A549 (cell line): ENCODE data around the gene PTPRF. TPM values are rescaled to one million over a fixed set of nuclear protein-coding genes. Genes with fewer than 3 reads are reported as not detected.

Source experiments
- ATAC-seq, 2 experiments: fragments of 200-7000 bp in 1 of 2; fragments of >200 bp in 1 of 2; cut with Nextera tagmentation in 1 of 2; cut with Tn5 transposase in 1 of 2; 3 replicates each; pipeline versions ENCODE4 v1.8.0 to v1.9.1; 2018 to 2020; ENCODE audit warnings: mild to moderate bottlenecking in 1 of 2, moderate library complexity in 1 of 2
- CTCF ChIA-PET: fragments of 300-600 bp; sonication (Branson Sonifier 250); formaldehyde crosslinking; extraction: SDS; loops from one replicate; lab custom pipeline; 2021; ENCODE audit warnings: antibody characterized with exemption, inconsistent platforms; lab: Yijun Ruan, JAX
- POLR2A ChIA-PET: fragments of 350-600 bp; formaldehyde crosslinking; extraction: SDS; loops from one replicate; lab custom pipeline; 2021; ENCODE audit warnings: antibody characterized with exemption, inconsistent platforms; lab: Yijun Ruan, JAX
- DNase-seq, 2 experiments: peaks; one replicate each; pipeline versions ENCODE4 v3.0.0 to v3.0.0-alpha.2; 2011 to 2016; ENCODE audit warnings: low read depth in 1 of 2, low spot score in 1 of 2
- FAIRE-seq: peaks from 2 replicates; lab custom pipeline; 2011; peaks lifted over from hg19 to GRCh38; lab: Jason Lieb, UNC
- H3K27ac ChIP-seq, 2 experiments: fragments of >200 bp; sonication (Bioruptor Twin); formaldehyde crosslinking; 3 replicates each; pipeline ENCODE4 v1.5.1; 2016 to 2017
- H3K4me1 ChIP-seq: fragments of >200 bp; sonication (Bioruptor Twin); formaldehyde crosslinking; 3 replicates; pipeline ENCODE4 v1.6.1; 2016
- H3K4me2 ChIP-seq: fragments of >200 bp; sonication (Bioruptor Twin); formaldehyde crosslinking; 3 replicates; pipeline ENCODE4 v1.6.1; 2016
- H3K4me3 ChIP-seq: fragments of >200 bp; sonication (Bioruptor Twin); formaldehyde crosslinking; 3 replicates; pipeline ENCODE4 v1.5.1; 2016
- H3K9me3 ChIP-seq: fragments of >200 bp; sonication (Bioruptor Twin); formaldehyde crosslinking; 3 replicates; pipeline ENCODE4 v1.6.1; 2016
- BHLHE40 ChIP-seq: IDR thresholded peaks from 2 replicates; pipeline ENCODE4 v1.6.1; 2012; ENCODE audit warnings: low read depth, low read length, inconsistent platforms
- CBX2 ChIP-seq: fragments of 200-600 bp; sonication (generic); IDR thresholded peaks from 2 replicates; pipeline ENCODE4 v1.6.1; 2016; ENCODE audit warnings: low read depth, mild to moderate bottlenecking, borderline replicate concordance
- CEBPB ChIP-seq, 2 experiments: fragments of >200 bp in 1 of 2; sonication (Bioruptor Twin) in 1 of 2; formaldehyde crosslinking in 1 of 2; IDR thresholded peaks; 2 replicates each; pipeline ENCODE4 v1.6.1; 2012 to 2016
- CHD4 ChIP-seq: fragments of 200-600 bp; sonication (generic); IDR thresholded peaks from 2 replicates; pipeline ENCODE4 v1.6.1; 2016; ENCODE audit warnings: antibody characterized with exemption, mild to moderate bottlenecking, borderline replicate concordance
- ESRRA ChIP-seq: fragments of 150-350 bp; IDR thresholded peaks from 2 replicates; pipeline ENCODE4 v1.6.1; 2014; ENCODE audit warnings: mild to moderate bottlenecking, low read length, borderline replicate concordance
- FOSB ChIP-seq: fragments of 250-450 bp; sonication (Bioruptor Pico); IDR thresholded peaks from 2 replicates; pipeline ENCODE4 v1.5.0; 2020; ENCODE audit warnings: mild to moderate bottlenecking, moderate library complexity
- FOSL2 ChIP-seq, 2 experiments: fragments of 450-650 bp in 1 of 2; fragments of >200 bp in 1 of 2; sonication (Bioruptor Twin) in 1 of 2; formaldehyde crosslinking; IDR thresholded peaks; 2 replicates each; pipeline versions ENCODE4 v1.5.0 to v1.6.1; 2016 to 2020; ENCODE audit warnings: mild to moderate bottlenecking in 1 of 2, moderate library complexity in 1 of 2
- HEYL ChIP-seq: fragments of 250-450 bp; sonication (Bioruptor Pico); IDR thresholded peaks from 2 replicates; pipeline ENCODE4 v1.8.0; 2021; ENCODE audit warnings: mild to moderate bottlenecking, moderate library complexity
- HOXA7 ChIP-seq: fragments of 250-450 bp; sonication (Bioruptor Pico); IDR thresholded peaks from 2 replicates; pipeline ENCODE4 v1.5.0; 2020; ENCODE audit warnings: mild to moderate bottlenecking, moderate library complexity
- JUNB ChIP-seq: fragments of >200 bp; sonication (Bioruptor Twin); formaldehyde crosslinking; IDR thresholded peaks from 2 replicates; pipeline ENCODE4 v1.6.1; 2016
- MYC ChIP-seq: IDR thresholded peaks from 2 replicates; pipeline ENCODE4 v1.6.1; 2012; ENCODE audit warnings: mild to moderate bottlenecking, inconsistent platforms, low read length, improper control_type of control experiment, borderline replicate concordance
- NR3C1 ChIP-seq: fragments of >200 bp; sonication (Bioruptor Twin); formaldehyde crosslinking; IDR thresholded peaks from 3 replicates; pipeline ENCODE4 v1.6.1; 2017
- RCOR1 ChIP-seq: fragments of 150-350 bp; IDR thresholded peaks from 2 replicates; pipeline ENCODE4 v1.6.1; 2014; ENCODE audit warnings: antibody characterized with exemption, low read length, low read depth
- SMC3 ChIP-seq: fragments of >200 bp; sonication (Bioruptor Twin); formaldehyde crosslinking; IDR thresholded peaks from 3 replicates; pipeline ENCODE4 v1.6.1; 2018; ENCODE audit warnings: inconsistent platforms
- SREBF2 ChIP-seq: fragments of 450-650 bp; IDR thresholded peaks from 2 replicates; pipeline ENCODE4 v1.6.1; 2014; ENCODE audit warnings: mild to moderate bottlenecking, moderate library complexity
- TFCP2L1 ChIP-seq: fragments of 250-450 bp; sonication (Bioruptor Pico); IDR thresholded peaks from 2 replicates; pipeline ENCODE4 v1.5.0; 2021; ENCODE audit warnings: mild to moderate bottlenecking
- ZC3H11A ChIP-seq: fragments of 450-650 bp; IDR thresholded peaks from 2 replicates; pipeline ENCODE4 v1.6.1; 2014; ENCODE audit warnings: antibody characterized with exemption, mild to moderate bottlenecking
- ZFP36 ChIP-seq: fragments of 450-650 bp; IDR thresholded peaks from 2 replicates; pipeline ENCODE4 v1.6.1; 2014; ENCODE audit warnings: borderline replicate concordance; ENCODE audit not compliant: partially characterized antibody
- ZSCAN20 ChIP-seq: fragments of 250-450 bp; sonication (Bioruptor Pico); IDR thresholded peaks from 2 replicates; pipeline ENCODE4 v1.8.0; 2022; ENCODE audit warnings: mild to moderate bottlenecking, moderate library complexity
- WGBS: methylation state at CpG from one replicate; pipeline ENCODE4 v1.1.6; 2017; ENCODE audit errors: missing lambda C conversion rate; 5-methylcytosine and 5-hydroxymethylcytosine counted together
- polyA plus RNA-seq, 4 experiments: library from polyadenylated mRNA; depleted of rRNA in 3 of 4; stranded (reverse); fragments of >200 nt; fragmentation: RNase III in 1 of 4; extraction: RNeasy Plus Mini Kit Qiagen cat#74134 plus additional on column Dnase treatment in 1 of 4; gene quantifications; 2 replicates in 3 of 4; 3 replicates in 1 of 4; pipeline ENCODE4 v1.2.3, GENCODE V29; 2011 to 2017
- TF ChIP-seq, protein P1 (sequence below): fragments of 450-650 bp; IDR thresholded peaks from 2 replicates; pipeline ENCODE4 v1.6.1; 2014; ENCODE audit warnings: antibody characterized with exemption
- TF ChIP-seq, protein P2 (sequence below): fragments of >200 bp; sonication (Bioruptor Twin); formaldehyde crosslinking; IDR thresholded peaks from 2 replicates; pipeline ENCODE4 v1.6.1; 2016
- TF ChIP-seq, protein P3 (sequence below): fragments of 150-350 bp; IDR thresholded peaks from 2 replicates; pipeline ENCODE4 v1.6.1; 2014; ENCODE audit warnings: low read depth, mild to moderate bottlenecking, low read length

PTPRF gene
- polyA plus RNA-seq, 2 of the 4 experiments (the other 2 are of a cell fraction), result 68.5 to 96.5 TPM

DNA sequence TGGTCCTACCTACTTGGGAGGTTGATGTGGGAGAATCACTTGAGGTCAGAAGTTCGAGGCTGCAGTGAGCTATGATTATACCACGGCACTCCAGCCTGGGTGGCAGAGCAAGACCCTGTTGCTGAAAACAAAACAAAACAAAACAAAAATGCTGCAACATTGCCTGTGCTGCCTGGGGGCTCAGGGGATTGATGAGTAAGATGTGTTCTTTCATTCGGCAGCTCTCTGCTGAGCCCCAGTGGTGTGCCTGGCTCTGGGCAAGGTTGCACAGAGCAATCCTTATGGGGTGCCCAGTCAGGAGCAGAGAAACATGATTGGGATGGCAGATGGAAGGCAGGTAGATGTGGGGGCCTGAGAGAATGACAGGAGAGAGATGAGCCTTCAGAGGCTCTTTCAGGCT lies 90.7 kb downstream of the PTPRF start:
- ChIA-PET CTCF (interaction anchor here (1.3 kb wide), 1 partner anchor 16 kb away, joined by 3 read pairs; no protein-coding TSS in a partner anchor), POLR2A (no interaction called here)
- FAIRE-seq (no peak), DNase-seq (no peak), ATAC-seq (no peak)
- Histone ChIP-seq H3K27ac (no peak overlapping the region), H3K4me1 (no peaks in the 10 kb centered on the region), H3K4me3 (no peak overlapping the region), H3K4me2 (no peak overlapping the region), H3K9me3 (no peaks in the 10 kb centered on the region)
- no peak for TF ChIP-seq CBX2
- WGBS, result 97% methylated on average over 3 of the region's 3 CpGs

DNA sequence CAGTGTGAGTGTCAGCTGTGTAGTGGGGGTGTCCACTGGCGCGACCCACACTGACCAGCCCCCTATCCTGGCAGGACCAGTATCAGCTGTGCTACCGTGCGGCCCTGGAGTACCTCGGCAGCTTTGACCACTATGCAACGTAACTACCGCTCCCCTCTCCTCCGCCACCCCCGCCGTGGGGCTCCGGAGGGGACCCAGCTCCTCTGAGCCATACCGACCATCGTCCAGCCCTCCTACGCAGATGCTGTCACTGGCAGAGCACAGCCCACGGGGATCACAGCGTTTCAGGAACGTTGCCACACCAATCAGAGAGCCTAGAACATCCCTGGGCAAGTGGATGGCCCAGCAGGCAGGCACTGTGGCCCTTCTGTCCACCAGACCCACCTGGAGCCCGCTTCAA lies 91.2 kb downstream of the PTPRF start:
- 74% methylated on average over 5 of the region's 18 CpGs for WGBS

DNA sequence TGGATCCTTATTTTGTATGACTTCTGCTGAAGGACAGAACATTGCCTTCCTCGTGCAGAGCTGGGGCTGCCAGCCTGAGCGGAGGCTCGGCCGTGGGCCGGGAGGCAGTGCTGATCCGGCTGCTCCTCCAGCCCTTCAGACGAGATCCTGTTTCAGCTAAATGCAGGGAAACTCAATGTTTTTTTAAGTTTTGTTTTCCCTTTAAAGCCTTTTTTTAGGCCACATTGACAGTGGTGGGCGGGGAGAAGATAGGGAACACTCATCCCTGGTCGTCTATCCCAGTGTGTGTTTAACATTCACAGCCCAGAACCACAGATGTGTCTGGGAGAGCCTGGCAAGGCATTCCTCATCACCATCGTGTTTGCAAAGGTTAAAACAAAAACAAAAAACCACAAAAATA lies 91.8 kb downstream of the PTPRF start:
- ATAC-seq (no peak), FAIRE-seq (no peak), DNase-seq (no peak)
- Histone ChIP-seq H3K27ac (no peak overlapping the region), H3K9me3 (no peaks in the 10 kb centered on the region), H3K4me3 (no peak overlapping the region), H3K4me1 (no peaks in the 10 kb centered on the region), H3K4me2 (no peak overlapping the region)
- ChIA-PET POLR2A (no interaction called here), CTCF (interaction anchor here (1.3 kb wide), 1 partner anchor 15 kb away, joined by 3 read pairs; no protein-coding TSS in a partner anchor)
- TF ChIP-seq SREBF2 (no peak), CEBPB (IDR thresholded peaks at IDR 0.05) (no peak), ZFP36 (no peak), SMC3 (no peak), NR3C1 (no peak), FOSL2 (IDR thresholded peaks at IDR 0.05) (no peak), FOSL2 (CRISPR knock-in tag; IDR thresholded peaks at IDR 0.05) (no peak), FOSB (CRISPR knock-in tag) (no peak), MYC (no peak), HEYL (CRISPR knock-in tag) (no peak), HOXA7 (no peak), TFCP2L1 (CRISPR knock-in tag) (no peak)
- TF ChIP-seq, protein P1, sequence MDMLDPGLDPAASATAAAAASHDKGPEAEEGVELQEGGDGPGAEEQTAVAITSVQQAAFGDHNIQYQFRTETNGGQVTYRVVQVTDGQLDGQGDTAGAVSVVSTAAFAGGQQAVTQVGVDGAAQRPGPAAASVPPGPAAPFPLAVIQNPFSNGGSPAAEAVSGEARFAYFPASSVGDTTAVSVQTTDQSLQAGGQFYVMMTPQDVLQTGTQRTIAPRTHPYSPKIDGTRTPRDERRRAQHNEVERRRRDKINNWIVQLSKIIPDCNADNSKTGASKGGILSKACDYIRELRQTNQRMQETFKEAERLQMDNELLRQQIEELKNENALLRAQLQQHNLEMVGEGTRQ, result no peak
- WGBS, result 87% methylated on average over 10 of the region's 10 CpGs

More for the DNA sequence above, 91.2 kb downstream of the PTPRF start:
- no peak for FAIRE-seq
- Histone ChIP-seq H3K4me3 (no peak overlapping the region), H3K27ac (no peak overlapping the region), H3K4me2 (no peak overlapping the region)
- POLR2A ChIA-PET, result no interaction called here
- no peak; a peak in 1 of 6 replicates for ATAC-seq
- no peak for DNase-seq
- TF ChIP-seq ZSCAN20 (CRISPR knock-in tag) (no peak), CHD4 (no peak), ZC3H11A (no peak), JUNB (no peak), NR3C1 (no peak), HOXA7 (no peak), BHLHE40 (no peak), RCOR1 (no peak), ESRRA (no peak)
- TF ChIP-seq, protein P2, sequence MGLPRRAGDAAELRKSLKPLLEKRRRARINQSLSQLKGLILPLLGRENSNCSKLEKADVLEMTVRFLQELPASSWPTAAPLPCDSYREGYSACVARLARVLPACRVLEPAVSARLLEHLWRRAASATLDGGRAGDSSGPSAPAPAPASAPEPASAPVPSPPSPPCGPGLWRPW, result no peak
- TF ChIP-seq, protein P3, sequence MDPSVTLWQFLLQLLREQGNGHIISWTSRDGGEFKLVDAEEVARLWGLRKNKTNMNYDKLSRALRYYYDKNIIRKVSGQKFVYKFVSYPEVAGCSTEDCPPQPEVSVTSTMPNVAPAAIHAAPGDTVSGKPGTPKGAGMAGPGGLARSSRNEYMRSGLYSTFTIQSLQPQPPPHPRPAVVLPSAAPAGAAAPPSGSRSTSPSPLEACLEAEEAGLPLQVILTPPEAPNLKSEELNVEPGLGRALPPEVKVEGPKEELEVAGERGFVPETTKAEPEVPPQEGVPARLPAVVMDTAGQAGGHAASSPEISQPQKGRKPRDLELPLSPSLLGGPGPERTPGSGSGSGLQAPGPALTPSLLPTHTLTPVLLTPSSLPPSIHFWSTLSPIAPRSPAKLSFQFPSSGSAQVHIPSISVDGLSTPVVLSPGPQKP, result no peak
- TF ChIP-seq, all 56 proteins: peak for 0
- CTCF ChIA-PET, result interaction anchor here (1.3 kb wide), 1 partner anchor 16 kb away, joined by 3 read pairs; no protein-coding TSS in a partner anchor
- H3K4me1 ChIP-seq, result no peaks in the 10 kb centered on the region
- no peaks in the 10 kb centered on the region for H3K9me3 ChIP-seq
